Endothelial cell of umbilical vein (primary cell): ENCODE data around the gene ANKS6. TPM values are rescaled to one million over a fixed set of nuclear protein-coding genes. Genes with fewer than 3 reads are reported as not detected.

Source experiments
- BruUV-seq: library from RNA; stranded (reverse); fragments of 400-500 nt; replicated peaks from 2 replicates; lab custom pipeline; 2021; lab: Mats Ljungman, UMichigan
- CTCF ChIA-PET: fragments of 300-600, 350-600 bp; sonication (Branson Sonifier 250); formaldehyde crosslinking; loops from one replicate; lab custom pipeline; 2021; ENCODE audit warnings: antibody characterized with exemption, inconsistent platforms; lab: Charles Lee
- POLR2A ChIA-PET: fragments of 300-600, 350-600 bp; sonication (Branson Sonifier 250); formaldehyde crosslinking; loops from one replicate; lab custom pipeline; 2021; ENCODE audit warnings: antibody characterized with exemption, inconsistent platforms; lab: Charles Lee
- DNase-seq: peaks from one replicate; pipeline ENCODE4 v3.0.0-alpha.2; 2011; ENCODE audit warnings: low read depth, low spot score
- FAIRE-seq: peaks from 2 replicates; lab custom pipeline; 2011; peaks lifted over from hg19 to GRCh38; lab: Jason Lieb, UNC
- H2AFZ ChIP-seq: 2 replicates; pipeline ENCODE4 v1.6.0; 2012; ENCODE audit warnings: low read depth, low read length, control low read depth, inconsistent platforms
- H3K27ac ChIP-seq: 2 replicates; pipeline ENCODE4 v1.5.1; 2011; ENCODE audit warnings: low read depth, mild to moderate bottlenecking, control low read depth, low read length, moderate library complexity; ENCODE audit not compliant: insufficient read depth
- H3K27me3 ChIP-seq, 2 experiments: 2 replicates each; pipeline versions ENCODE4 v1.6.0 to v1.6.1; 2011; ENCODE audit warnings: low read length in 2 of 2, mixed read lengths in 1 of 2; ENCODE audit not compliant: control insufficient read depth in 2 of 2, insufficient read depth in 2 of 2
- H3K36me3 ChIP-seq, 2 experiments: 2 replicates in 1 of 2; 3 replicates in 1 of 2; pipeline ENCODE4 v1.5.1; 2011; ENCODE audit warnings: low read length in 2 of 2, mild to moderate bottlenecking in 1 of 2, moderate library complexity in 1 of 2; ENCODE audit not compliant: control insufficient read depth in 2 of 2, insufficient read depth in 2 of 2; ENCODE audit errors: extremely low read depth in 1 of 2
- H3K4me1 ChIP-seq: 3 replicates; pipeline ENCODE4 v1.5.1; 2011; ENCODE audit warnings: mild to moderate bottlenecking, low read length; ENCODE audit not compliant: control insufficient read depth, insufficient read depth; ENCODE audit errors: extremely low read depth
- H3K4me2 ChIP-seq: 2 replicates; pipeline ENCODE4 v1.6.1; 2011; ENCODE audit warnings: low read length, control low read depth, mixed read lengths; ENCODE audit not compliant: insufficient read depth
- H3K4me3 ChIP-seq, 3 experiments: fragments of 200-600 bp in 1 of 3; sonication (generic), shearing (Covaris generic) in 1 of 3; replicated peaks in 1 of 3; 2 replicates each; pipeline ENCODE4 v1.5.1; 2011 to 2016; ENCODE audit warnings: control low read depth in 3 of 3, low read length in 3 of 3, mild to moderate bottlenecking in 2 of 3, inconsistent platforms in 1 of 3, low read depth in 1 of 3, moderate library complexity in 1 of 3; ENCODE audit not compliant: insufficient read depth in 1 of 3
- H3K79me2 ChIP-seq: 2 replicates; pipeline ENCODE4 v1.6.0; 2012; ENCODE audit warnings: low read length, inconsistent platforms; ENCODE audit not compliant: control insufficient read depth, insufficient read depth
- H3K9ac ChIP-seq: replicated peaks from 2 replicates; pipeline ENCODE3; 2011; ENCODE audit warnings: low read length, control low read depth; ENCODE audit not compliant: insufficient read depth; ENCODE audit errors: extremely low read depth
- H3K9me1 ChIP-seq: replicated peaks from 3 replicates; pipeline ENCODE4 v1.6.0; 2011; ENCODE audit warnings: mild to moderate bottlenecking, low read length; ENCODE audit not compliant: control insufficient read depth, insufficient read depth; ENCODE audit errors: extremely low read depth
- H3K9me3 ChIP-seq: replicated peaks from 2 replicates; pipeline ENCODE4 v1.5.1; 2012; ENCODE audit warnings: low read length, inconsistent platforms; ENCODE audit not compliant: control insufficient read depth, insufficient read depth
- H4K20me1 ChIP-seq: replicated peaks from 2 replicates; pipeline ENCODE3; 2011; ENCODE audit warnings: mild to moderate bottlenecking, low read length; ENCODE audit not compliant: control insufficient read depth, insufficient read depth; ENCODE audit errors: extremely low read depth
- EZH2 ChIP-seq: IDR thresholded peaks from 2 replicates; pipeline ENCODE4 v1.6.1; 2012; ENCODE audit warnings: borderline replicate concordance, low read depth, mild to moderate bottlenecking, moderate library complexity, low read length, inconsistent platforms; ENCODE audit not compliant: severe bottlenecking
- FOS ChIP-seq: IDR thresholded peaks from 2 replicates; pipeline ENCODE4 v1.6.1; 2011; ENCODE audit warnings: mild to moderate bottlenecking, low read length, moderate library complexity, borderline replicate concordance; ENCODE audit not compliant: insufficient read depth
- GATA2 ChIP-seq: IDR thresholded peaks from 2 replicates; pipeline ENCODE4 v1.7.0; 2011; ENCODE audit warnings: low read depth, mild to moderate bottlenecking, moderate library complexity, mixed read lengths, low read length; ENCODE audit not compliant: insufficient read length, insufficient read depth
- JUN ChIP-seq: IDR thresholded peaks from 2 replicates; pipeline ENCODE4 v1.6.1; 2011; ENCODE audit warnings: borderline replicate concordance, low read depth; ENCODE audit not compliant: insufficient read length, insufficient read depth
- MYC ChIP-seq: IDR thresholded peaks from one replicate; pipeline ENCODE4 v1.6.1; 2011; ENCODE audit warnings: mild to moderate bottlenecking, low read depth, low read length
- POLR2A ChIP-seq: IDR thresholded peaks from 2 replicates; pipeline ENCODE4 v1.6.1; 2012; ENCODE audit warnings: low read depth, mild to moderate bottlenecking, control low read depth, low read length
- POLR2AphosphoS5 ChIP-seq: IDR thresholded peaks from 2 replicates; pipeline ENCODE4 v1.6.1; 2012; ENCODE audit warnings: low read depth, mild to moderate bottlenecking, control low read depth, low read length, moderate library complexity; ENCODE audit not compliant: insufficient read depth
- dilution Hi-C: fragments of 300-500 bp; cut with MboI; formaldehyde crosslinking; loops from one replicate; pipeline ENCODE4 v1.15.0; 2019; ENCODE audit warnings: low sequenced_read_pairs; ENCODE audit not compliant: extremely low pct_ligation_motif_present
- intact Hi-C: fragments of 100-400 bp; cut with micrococcal nuclease; formaldehyde crosslinking; loops from one replicate; pipeline ENCODE4 v1.10.0; 2022
- polyA plus RNA-seq, 4 experiments: library from polyadenylated mRNA; depleted of rRNA in 3 of 4; stranded (reverse) in 3 of 4; unstranded in 1 of 4; fragments of >200 nt; gene quantifications; 2 replicates each; pipeline versions ENCODE4 v1.2.1 to v1.2.3, GENCODE V29; 2011 to 2012; ENCODE audit warnings: missing spikeins in 1 of 4
- total RNA-seq: library from RNA; stranded (reverse); gene quantifications from 2 replicates; pipeline ENCODE4 v1.2.3, GENCODE V29; 2021
- TF ChIP-seq, protein P1 (sequence below): IDR thresholded peaks from 2 replicates; pipeline ENCODE4 v1.6.1; 2011; ENCODE audit not compliant: insufficient read depth, insufficient read length
- TF ChIP-seq, protein P2 (sequence below), 2 donors: IDR thresholded peaks; 1 replicate in 1 of 2; 2 replicates in 1 of 2; pipeline ENCODE4 v1.5.1; 2011; ENCODE audit warnings: low read length in 2 of 2, mild to moderate bottlenecking in 2 of 2, moderate library complexity in 2 of 2, control low read depth in 1 of 2, inconsistent platforms in 1 of 2, low read depth in 1 of 2; ENCODE audit not compliant: insufficient read depth in 1 of 2; ENCODE audit errors: extremely low read depth in 1 of 2

ANKS6 gene
- total and polyA plus RNA-seq, 2 donors (not counting 3 experiments of a cell fraction or from before 2014, with no cell fraction given), result 15.5 to 18.6 TPM

DNA sequence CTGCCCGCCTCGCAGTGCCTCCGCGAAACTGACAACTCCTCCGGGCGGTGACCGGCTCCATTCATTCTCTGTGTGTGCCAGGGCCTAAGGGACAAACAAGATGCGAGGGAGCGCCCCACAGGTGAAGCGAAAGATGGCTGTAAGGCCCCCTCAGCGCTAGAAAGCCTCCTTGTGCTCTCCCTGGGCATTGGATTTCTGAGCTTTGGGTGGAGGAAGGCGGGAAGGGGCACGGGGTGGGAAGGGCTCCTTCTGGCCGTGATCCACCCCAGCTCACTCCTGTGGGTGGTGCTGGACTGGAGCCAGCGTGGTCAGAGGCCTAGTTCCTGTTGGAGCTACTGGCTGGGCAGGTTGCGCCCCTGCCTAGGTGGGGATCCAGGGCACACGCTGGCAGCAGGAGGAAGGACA, 12.1 kb upstream of the ANKS6 start:
- H3K9ac ChIP-seq, result no peak overlapping the region
- no peaks in the 10 kb centered on the region for H3K79me2 ChIP-seq
- H3K36me3 ChIP-seq, result no peaks in the 10 kb centered on the region
- no peaks in the 10 kb centered on the region for H3K9me3 ChIP-seq
- peaks cover 6% of the 10 kb centered on the region for H3K4me1 ChIP-seq
- H3K4me3 ChIP-seq, result no peak overlapping the region
- no TSS peak for BruUV-seq
- no peak for TF ChIP-seq EZH2
- TF ChIP-seq JUN, result no peak
- no peak for TF ChIP-seq MYC
- TF ChIP-seq POLR2AphosphoS5, result no peak
- no peak for TF ChIP-seq FOS
- TF ChIP-seq POLR2A, result no peak
- no peak for TF ChIP-seq GATA2
- TF ChIP-seq, protein P1, sequence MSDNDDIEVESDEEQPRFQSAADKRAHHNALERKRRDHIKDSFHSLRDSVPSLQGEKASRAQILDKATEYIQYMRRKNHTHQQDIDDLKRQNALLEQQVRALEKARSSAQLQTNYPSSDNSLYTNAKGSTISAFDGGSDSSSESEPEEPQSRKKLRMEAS, result no peak
- TF ChIP-seq, protein P2, sequence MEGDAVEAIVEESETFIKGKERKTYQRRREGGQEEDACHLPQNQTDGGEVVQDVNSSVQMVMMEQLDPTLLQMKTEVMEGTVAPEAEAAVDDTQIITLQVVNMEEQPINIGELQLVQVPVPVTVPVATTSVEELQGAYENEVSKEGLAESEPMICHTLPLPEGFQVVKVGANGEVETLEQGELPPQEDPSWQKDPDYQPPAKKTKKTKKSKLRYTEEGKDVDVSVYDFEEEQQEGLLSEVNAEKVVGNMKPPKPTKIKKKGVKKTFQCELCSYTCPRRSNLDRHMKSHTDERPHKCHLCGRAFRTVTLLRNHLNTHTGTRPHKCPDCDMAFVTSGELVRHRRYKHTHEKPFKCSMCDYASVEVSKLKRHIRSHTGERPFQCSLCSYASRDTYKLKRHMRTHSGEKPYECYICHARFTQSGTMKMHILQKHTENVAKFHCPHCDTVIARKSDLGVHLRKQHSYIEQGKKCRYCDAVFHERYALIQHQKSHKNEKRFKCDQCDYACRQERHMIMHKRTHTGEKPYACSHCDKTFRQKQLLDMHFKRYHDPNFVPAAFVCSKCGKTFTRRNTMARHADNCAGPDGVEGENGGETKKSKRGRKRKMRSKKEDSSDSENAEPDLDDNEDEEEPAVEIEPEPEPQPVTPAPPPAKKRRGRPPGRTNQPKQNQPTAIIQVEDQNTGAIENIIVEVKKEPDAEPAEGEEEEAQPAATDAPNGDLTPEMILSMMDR (IDR thresholded peaks at IDR 0.05; ENCODE audit: extremely low read depth in 1 of 2, insufficient read depth in 1 of 2, low read depth in 1 of 2, low read length in 2 of 2), result no peak
- peaks cover 18 to 25% of the 10 kb centered on the region in 2 experiments for H3K27me3 ChIP-seq
- CTCF ChIA-PET, result interaction anchor here (0.8 to 1.1 kb wide), 5 partner anchors 12 to 918 kb away, joined by 3 to 5 read pairs (median 3); partner anchors contain the start of gene ANKS6
- H3K27ac ChIP-seq, result no peak overlapping the region
- POLR2A ChIA-PET, result no interaction called here
- H4K20me1 ChIP-seq, result no peaks in the 10 kb centered on the region
- peak overlapping the region; percentile 24 for H2AFZ ChIP-seq
- no peaks in the 10 kb centered on the region for H3K9me1 ChIP-seq
- no peak for DNase-seq
- dilution Hi-C loops (no loop called here), intact Hi-C loops (no loop called here)
- H3K4me2 ChIP-seq, result peak overlapping the region; percentile 77
- FAIRE-seq, result no peak
